Neural cell (in vitro differentiated cells): ENCODE measurements around the gene CARS1. TPM values are rescaled to one million over a fixed set of nuclear protein-coding genes. Genes with fewer than 3 reads are reported as not detected.
"Not testable (repeated sequence)": the region's sequence is repeated elsewhere in the genome, so short reads cannot be mapped to it uniquely, and the experiment has no call there.

Source experiments
- H2AFZ ChIP-seq: fragments of 200-600, 300-800 bp; sonication (generic), shearing (Covaris generic); 2 replicates; pipeline ENCODE4 v1.6.0; 2014; ENCODE audit warnings: low read depth, mild to moderate bottlenecking, antibody characterized with exemption, low read length, moderate library complexity
- H3F3A ChIP-seq: fragments of 200-600 bp; shearing (Covaris generic); 2 replicates; pipeline ENCODE4 v1.6.1; 2016; ENCODE audit warnings: mild to moderate bottlenecking, moderate library complexity, mixed read lengths, antibody characterized with exemption, low read length; ENCODE audit not compliant: insufficient read depth, poor library complexity, severe bottlenecking
- H3K27ac ChIP-seq: fragments of 200-600, 300-800 bp; sonication (generic), shearing (Covaris generic); 2 replicates; pipeline ENCODE4 v1.5.1; 2014; ENCODE audit warnings: mild to moderate bottlenecking, low read length, moderate library complexity
- H3K27me3 ChIP-seq: fragments of 300-800, 200-600 bp; sonication (generic), shearing (Covaris generic); 2 replicates; pipeline ENCODE4 v1.6.0; 2014; ENCODE audit warnings: mild to moderate bottlenecking, low read depth, low read length, moderate library complexity; ENCODE audit not compliant: insufficient read depth
- H3K36me3 ChIP-seq: fragments of 300-800, 200-600 bp; sonication (generic), shearing (Covaris generic); 2 replicates; pipeline ENCODE4 v1.5.1; 2014; ENCODE audit warnings: mild to moderate bottlenecking, antibody characterized with exemption, low read length, moderate library complexity; ENCODE audit not compliant: insufficient read depth
- H3K4me2 ChIP-seq: fragments of 300-800, 200-600 bp; sonication (generic), shearing (Covaris generic); 2 replicates; pipeline ENCODE4 v1.6.0; 2014; ENCODE audit warnings: mild to moderate bottlenecking, low read length
- H3K4me3 ChIP-seq: fragments of 300-800, 200-600 bp; sonication (generic), shearing (Covaris generic); 2 replicates; pipeline ENCODE4 v1.5.1; 2014; ENCODE audit warnings: mild to moderate bottlenecking, low read length, moderate library complexity
- H3K79me2 ChIP-seq: fragments of 200-600 bp; shearing (Covaris generic); replicated peaks from 2 replicates; pipeline ENCODE4 v1.6.0; 2014; ENCODE audit warnings: mild to moderate bottlenecking, low read length, moderate library complexity; ENCODE audit not compliant: insufficient read depth
- H3K9ac ChIP-seq: fragments of 300-800, 200-600 bp; sonication (generic), shearing (Covaris generic); 2 replicates; pipeline ENCODE4 v1.6.1; 2016; ENCODE audit warnings: mild to moderate bottlenecking, low read length, mixed read lengths
- H3K9me2 ChIP-seq: fragments of 200-600 bp; shearing (Covaris generic); 2 replicates; pipeline ENCODE4 v1.6.1; 2016; ENCODE audit warnings: mild to moderate bottlenecking, low read length, mixed read lengths; ENCODE audit not compliant: insufficient read depth
- H3K9me3 ChIP-seq: fragments of 200-600, 300-800 bp; sonication (generic), shearing (Covaris generic); 2 replicates; pipeline ENCODE4 v1.6.1; 2016; ENCODE audit warnings: mild to moderate bottlenecking, mixed run types, low read length, moderate library complexity, mixed read lengths
- H4K20me1 ChIP-seq: fragments of 200-600 bp; shearing (Covaris generic); 2 replicates; pipeline ENCODE4 v1.6.1; 2016; ENCODE audit warnings: mild to moderate bottlenecking, mixed run types; ENCODE audit not compliant: insufficient read depth
- EP300 ChIP-seq: fragments of 450-650 bp; conservative IDR thresholded peaks from 2 replicates; pipeline ENCODE4 v1.6.1; 2014; ENCODE audit warnings: antibody characterized with exemption, mild to moderate bottlenecking, moderate library complexity; ENCODE audit not compliant: poor library complexity, severe bottlenecking
- EZH2 ChIP-seq: fragments of 200-600, 300-800 bp; shearing (Covaris generic), sonication (generic); IDR thresholded peaks from 2 replicates; pipeline ENCODE4 v1.6.1; 2014; ENCODE audit warnings: antibody characterized with exemption, low read length, borderline replicate concordance, mild to moderate bottlenecking; ENCODE audit not compliant: insufficient read depth, poor library complexity, severe bottlenecking
- POLR2AphosphoS5 ChIP-seq: IDR thresholded peaks from 2 replicates; pipeline ENCODE4 v1.6.1; 2012
- polyA plus RNA-seq: library from polyadenylated mRNA; depleted of rRNA; stranded (reverse); fragments of >200 nt; gene quantifications from 2 replicates; pipeline ENCODE4 v1.2.3, GENCODE V29; 2014

Gene CARS1
- polyA plus RNA-seq, 1 donor from 2014 or later = 48.2 TPM

DNA sequence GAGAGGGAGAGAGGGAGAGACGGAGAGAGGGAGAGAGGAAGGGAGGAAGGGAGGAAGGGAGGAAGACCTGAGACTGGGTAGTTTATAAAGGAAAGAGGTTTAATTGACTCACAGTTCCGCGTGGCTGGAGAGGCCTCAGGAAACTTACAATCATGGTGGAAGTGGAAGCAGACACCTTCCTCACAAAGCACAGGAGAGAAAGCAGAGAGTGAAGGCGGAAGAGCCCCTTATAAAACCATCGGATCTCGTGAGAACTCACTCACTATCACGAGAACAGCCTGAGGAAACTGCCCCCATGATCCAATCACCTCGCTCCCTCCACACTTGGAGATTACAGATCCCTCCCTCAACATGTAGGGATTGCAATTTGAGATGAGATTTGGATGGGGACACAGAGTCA is 12.2 kb upstream of the CARS1 start:
- H4K20me1 ChIP-seq = no peaks in the 10 kb centered on the region
- no peaks in the 10 kb centered on the region for H3F3A ChIP-seq
- no peak overlapping the region for H3K27ac ChIP-seq
- H3K36me3 ChIP-seq = no peaks in the 10 kb centered on the region
- no peak overlapping the region for H3K4me2 ChIP-seq
- TF ChIP-seq EZH2 = no peak
- TF ChIP-seq POLR2AphosphoS5 = no peak
- no peak for TF ChIP-seq EP300
- H3K4me3 ChIP-seq = no peak overlapping the region
- H2AFZ ChIP-seq = no peak overlapping the region
- H3K9me2 ChIP-seq = no peaks in the 10 kb centered on the region
- H3K79me2 ChIP-seq = no peaks in the 10 kb centered on the region
- no peaks in the 10 kb centered on the region for H3K9me3 ChIP-seq
- no peak overlapping the region for H3K9ac ChIP-seq
- H3K27me3 ChIP-seq = no peaks in the 10 kb centered on the region

DNA sequence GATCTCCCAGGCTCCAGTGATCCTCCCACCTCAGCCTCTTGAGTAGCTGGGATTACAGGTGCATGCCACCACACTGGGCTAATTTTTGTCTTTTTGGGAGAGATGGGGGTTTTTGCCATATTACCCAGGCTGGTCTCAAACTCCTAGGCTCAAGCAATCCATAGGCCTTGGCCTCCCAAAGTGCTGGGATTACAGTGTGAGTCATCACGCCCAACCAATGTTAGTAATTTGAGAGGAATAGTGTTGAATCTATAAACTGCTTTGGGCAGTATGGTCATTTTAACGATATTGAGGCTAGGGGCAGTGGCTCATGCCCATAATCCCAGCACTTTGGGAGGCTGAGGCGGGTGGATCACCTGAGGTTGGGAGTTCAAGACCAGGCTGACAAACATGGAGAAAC is 9.1 kb upstream of the CARS1 start:
- H3K9me3 ChIP-seq, H3F3A ChIP-seq, H3K4me3 ChIP-seq, H3K27ac ChIP-seq, H3K4me2 ChIP-seq, H2AFZ ChIP-seq, H3K27me3 ChIP-seq, H4K20me1 ChIP-seq, H3K9me2 ChIP-seq, H3K36me3 ChIP-seq, H3K79me2 ChIP-seq, H3K9ac ChIP-seq: not testable (repeated sequence)

DNA sequence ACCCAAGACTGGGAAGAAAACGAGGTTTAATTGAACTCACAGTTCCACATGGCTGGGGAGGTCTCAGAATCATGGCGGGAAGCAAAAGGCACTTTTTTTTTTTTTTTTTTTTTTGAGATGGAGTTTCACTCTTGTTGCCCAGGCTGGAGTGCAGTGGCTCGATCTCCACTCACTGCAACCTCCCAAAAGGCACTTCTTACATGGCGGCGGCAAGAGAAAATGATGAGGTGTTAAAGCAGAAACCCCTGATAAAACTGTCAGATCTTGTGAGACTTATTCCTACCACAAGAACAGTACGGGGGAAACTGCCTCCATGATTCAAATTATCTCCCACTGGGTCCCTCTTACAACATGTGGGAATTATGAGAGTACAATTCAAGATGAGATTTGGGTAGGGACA is 7.5 kb upstream of the CARS1 start:
- not testable (repeated sequence) for H3K4me3 ChIP-seq, H3F3A ChIP-seq

DNA sequence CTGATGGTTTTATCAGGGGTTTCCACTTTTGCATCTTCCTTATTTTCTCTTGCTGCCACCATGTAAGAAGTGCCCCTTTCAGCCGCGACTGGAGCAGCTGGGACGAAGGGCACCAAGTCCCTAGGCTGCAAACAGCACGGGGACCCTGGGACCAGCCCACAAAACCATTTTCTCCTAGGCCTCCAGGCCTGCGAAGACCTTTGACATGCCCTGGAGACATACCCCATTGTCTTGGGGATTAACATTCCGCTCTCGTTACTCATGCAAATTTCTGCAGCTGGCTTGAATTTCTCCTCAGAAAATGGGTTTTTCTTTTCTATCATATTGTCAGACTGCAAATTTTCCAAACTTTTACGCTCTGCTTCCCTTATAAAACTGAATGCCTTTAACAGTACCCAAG is 6.7 kb upstream of the CARS1 start:
- H3K27me3 ChIP-seq, H3K27ac ChIP-seq, H2AFZ ChIP-seq, H3K36me3 ChIP-seq, H3K9ac ChIP-seq, H3K9me2 ChIP-seq, H3K9me3 ChIP-seq, H3K4me2 ChIP-seq, H3K4me3 ChIP-seq, H3F3A ChIP-seq, H4K20me1 ChIP-seq, H3K79me2 ChIP-seq: not testable (repeated sequence)

More for the DNA sequence above, 7.5 kb upstream of the CARS1 start:
- not testable (repeated sequence) for H4K20me1 ChIP-seq, H3K79me2 ChIP-seq, H3K27ac ChIP-seq, H2AFZ ChIP-seq, H3K9ac ChIP-seq, H3K27me3 ChIP-seq, H3K36me3 ChIP-seq, H3K9me3 ChIP-seq, H3K9me2 ChIP-seq, H3K4me2 ChIP-seq

DNA sequence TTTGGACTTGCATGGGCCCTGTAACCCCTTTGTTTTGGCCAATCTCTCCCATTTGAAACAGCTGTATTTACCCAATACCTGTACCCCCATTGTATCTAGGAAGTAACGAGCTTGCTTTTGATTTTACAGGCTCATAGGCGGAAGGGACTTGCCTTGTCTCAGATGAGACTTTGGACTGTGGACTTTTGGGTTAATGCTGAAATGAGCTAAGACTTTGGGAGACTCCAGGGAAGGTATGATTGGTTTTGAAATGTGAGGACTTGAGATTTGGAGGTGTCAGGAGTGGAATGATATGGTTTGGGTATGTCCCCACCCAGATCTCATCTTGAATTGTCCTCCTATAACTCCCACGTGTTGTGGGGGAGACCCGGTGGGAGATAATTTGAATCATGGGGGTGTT is 6.2 kb upstream of the CARS1 start:
- not testable (repeated sequence) for H3K9ac ChIP-seq, H3K4me2 ChIP-seq, H3K9me2 ChIP-seq, H2AFZ ChIP-seq, H3K9me3 ChIP-seq, H3K36me3 ChIP-seq, H3K79me2 ChIP-seq, H3K4me3 ChIP-seq, H3K27ac ChIP-seq, H3F3A ChIP-seq, H3K27me3 ChIP-seq, H4K20me1 ChIP-seq
